Stomach (tissue), 9 donors: Measurements from ENCODE around the gene PINLYP. TPM values are rescaled to one million over a fixed set of nuclear protein-coding genes. Genes with fewer than 3 reads are reported as not detected.

Source experiments
- DNase-seq, 2 donors: peaks; one replicate each; pipeline versions ENCODE4 v3.0.0 to v3.0.0-alpha.2; 2013 to 2019
- H3K27ac ChIP-seq, 5 donors: fragments of 200-600 bp in 4 of 5; sonication (generic) in 4 of 5; one replicate each; pipeline ENCODE4 v1.5.1; 2013 to 2019; ENCODE audit warnings: mild to moderate bottlenecking in 1 of 5, moderate library complexity in 1 of 5
- H3K27me3 ChIP-seq, 3 donors: fragments of 200-600 bp; sonication (generic); one replicate each; pipeline ENCODE4 v1.5.1; 2017 to 2019; ENCODE audit warnings: mixed run types in 1 of 3
- H3K36me3 ChIP-seq, 4 donors: fragments of 200-600 bp; sonication (generic); 1 replicate in 3 of 4; 2 replicates in 1 of 4; pipeline ENCODE4 v1.5.1; 2016 to 2019
- H3K4me1 ChIP-seq, 4 donors: fragments of 200-600 bp; sonication (generic); one replicate each; pipeline ENCODE4 v1.5.1; 2016 to 2019
- H3K4me3 ChIP-seq, 4 donors: fragments of 200-600 bp; sonication (generic) in 3 of 4; one replicate each; pipeline ENCODE4 v1.5.1; 2016 to 2019; ENCODE audit warnings: mild to moderate bottlenecking in 1 of 4
- H3K9me3 ChIP-seq, 4 donors: fragments of 200-600 bp; sonication (generic); one replicate each; pipeline ENCODE4 v1.5.1; 2016 to 2019
- EP300 ChIP-seq: sonication (generic); formaldehyde crosslinking; IDR thresholded peaks from one replicate; pipeline ENCODE4 v1.6.1; 2017; ENCODE audit warnings: antibody characterized with exemption
- POLR2A ChIP-seq, 4 donors: fragments of 450-650 bp; IDR thresholded peaks; one replicate each; pipeline ENCODE4 v1.6.1; 2016; ENCODE audit warnings: antibody characterized with exemption in 4 of 4, control low read depth in 2 of 4, mild to moderate bottlenecking in 1 of 4, moderate library complexity in 1 of 4
- POLR2AphosphoS5 ChIP-seq, 3 donors: sonication (generic); formaldehyde crosslinking; IDR thresholded peaks; one replicate each; pipeline ENCODE4 v1.6.1; 2016; ENCODE audit warnings: antibody characterized with exemption in 3 of 3
- WGBS, 5 donors: extraction: QIAGEN DNeasy Blood & Tissue Kit in 3 of 5; methylation state at CpG; one replicate each; pipeline versions ENCODE4 v1.1.5 to v1.1.7; 2013 to 2018; 5-methylcytosine and 5-hydroxymethylcytosine counted together
- intact Hi-C: fragments of 100-400 bp; cut with DNase I; formaldehyde crosslinking; loops from one replicate; pipeline ENCODE4 v1.15.1; 2023; ENCODE audit warnings: low total_unique reads
- polyA plus RNA-seq, 3 donors: library from polyadenylated mRNA; stranded (reverse); fragments of 200-250 nt; gene quantifications; one replicate each; pipeline ENCODE4 v1.2.3, GENCODE V29; 2013
- total RNA-seq, 5 donors: library from RNA; depleted of rRNA; stranded (reverse); fragments of >200 nt; gene quantifications; one replicate each; pipeline versions ENCODE4 v1.1.0 to v1.2.3, GENCODE V29; 2014 to 2016
- TF ChIP-seq, protein P1 (sequence below), 7 experiments: fragments of 450-650 bp in 4 of 7; fragments of 200-600 bp in 3 of 7; sonication (generic) in 3 of 7; IDR thresholded peaks; one replicate each; pipeline ENCODE4 v1.5.1; 2016 to 2019; ENCODE audit warnings: antibody characterized with exemption in 7 of 7, control low read depth in 2 of 7, mild to moderate bottlenecking in 1 of 7
- donor health status: healthy with polysubstance abuse.
- donor health status: Bipolar disorder and iron deficiency.
- donor health status: healthy.

PINLYP gene
- total and polyA plus RNA-seq, 8 donors, result 0.14 to 18.7 (median 8.0) TPM; not detected in 1

DNA sequence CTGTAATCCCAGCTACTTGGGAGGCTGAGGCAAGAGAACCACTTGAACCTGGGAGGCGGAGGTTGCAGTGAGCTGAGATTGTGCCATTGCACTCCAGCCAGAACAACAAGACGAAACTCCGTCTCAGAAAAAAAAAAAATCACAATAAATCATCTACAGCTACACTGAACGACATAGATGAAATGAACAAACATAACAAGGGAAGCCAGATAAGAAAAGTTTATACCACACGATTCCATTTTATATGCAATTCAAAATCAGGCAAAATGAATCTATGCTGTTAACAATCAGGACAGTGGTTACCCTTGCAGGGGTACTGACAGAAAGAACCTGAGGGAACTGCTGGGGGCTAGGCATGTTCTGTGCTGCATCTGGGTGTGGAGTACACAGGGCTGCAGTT, 5.9 kb upstream of the PINLYP start:
- no peaks in the 10 kb centered on the region for H3K9me3 ChIP-seq
- no peaks in the 10 kb centered on the region for H3K27me3 ChIP-seq
- intact Hi-C loops, result no loop called here
- peaks cover 4 to 34% (median 18%) of the 10 kb centered on the region in 4 donors for H3K4me1 ChIP-seq
- WGBS, 5 donors, result 65 to 80% (median 73%) methylated on average over 5 of the region's 5 CpGs
- no peak for DNase-seq
- H3K36me3 ChIP-seq, result peaks cover 0 to 30% (median 8%) of the 10 kb centered on the region in 4 donors
- no peak overlapping the region for H3K4me3 ChIP-seq
- TF ChIP-seq POLR2AphosphoS5 (IDR thresholded peaks at IDR 0.05) (no peak), POLR2A (IDR thresholded peaks at IDR 0.05) (no peak), EP300 (no peak)
- TF ChIP-seq, protein P1, sequence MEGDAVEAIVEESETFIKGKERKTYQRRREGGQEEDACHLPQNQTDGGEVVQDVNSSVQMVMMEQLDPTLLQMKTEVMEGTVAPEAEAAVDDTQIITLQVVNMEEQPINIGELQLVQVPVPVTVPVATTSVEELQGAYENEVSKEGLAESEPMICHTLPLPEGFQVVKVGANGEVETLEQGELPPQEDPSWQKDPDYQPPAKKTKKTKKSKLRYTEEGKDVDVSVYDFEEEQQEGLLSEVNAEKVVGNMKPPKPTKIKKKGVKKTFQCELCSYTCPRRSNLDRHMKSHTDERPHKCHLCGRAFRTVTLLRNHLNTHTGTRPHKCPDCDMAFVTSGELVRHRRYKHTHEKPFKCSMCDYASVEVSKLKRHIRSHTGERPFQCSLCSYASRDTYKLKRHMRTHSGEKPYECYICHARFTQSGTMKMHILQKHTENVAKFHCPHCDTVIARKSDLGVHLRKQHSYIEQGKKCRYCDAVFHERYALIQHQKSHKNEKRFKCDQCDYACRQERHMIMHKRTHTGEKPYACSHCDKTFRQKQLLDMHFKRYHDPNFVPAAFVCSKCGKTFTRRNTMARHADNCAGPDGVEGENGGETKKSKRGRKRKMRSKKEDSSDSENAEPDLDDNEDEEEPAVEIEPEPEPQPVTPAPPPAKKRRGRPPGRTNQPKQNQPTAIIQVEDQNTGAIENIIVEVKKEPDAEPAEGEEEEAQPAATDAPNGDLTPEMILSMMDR (IDR thresholded peaks at IDR 0.05), result no peak
- H3K27ac ChIP-seq, result no peak overlapping the region

DNA sequence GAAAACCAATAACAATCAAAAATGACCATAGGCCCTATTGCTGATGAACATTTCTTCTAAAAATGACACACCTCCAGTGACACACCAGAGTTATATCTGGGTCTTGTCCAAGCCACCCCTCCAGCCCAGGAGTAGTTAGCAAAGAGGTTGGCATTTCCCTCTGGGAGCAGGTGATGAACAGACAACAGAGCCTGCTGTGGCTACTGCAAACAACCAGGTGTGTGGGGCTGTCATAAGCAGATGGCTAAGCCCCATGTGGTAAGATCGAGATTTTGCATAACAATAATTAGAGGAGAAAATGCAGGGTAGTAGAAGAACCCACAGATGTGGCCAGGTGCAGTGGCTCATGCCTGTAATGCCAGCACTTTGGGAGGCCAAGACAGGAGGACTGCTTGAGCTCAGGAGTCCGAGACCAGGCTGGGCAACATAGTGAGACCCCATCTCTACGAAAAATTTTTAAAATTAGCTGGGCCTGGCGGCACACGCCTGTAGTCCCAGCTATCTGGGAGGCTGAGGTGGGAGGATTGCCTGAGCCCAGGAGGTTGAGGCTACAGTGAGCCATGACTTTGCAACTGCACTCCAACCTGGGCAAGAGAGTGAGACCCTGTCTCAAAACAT, 5.3 kb upstream of the PINLYP start:
- no peak for DNase-seq
- intact Hi-C loops, result no loop called here
- Histone ChIP-seq H3K27ac (no peak overlapping the region), H3K4me1 (peaks cover 7 to 40% (median 22%) of the 10 kb centered on the region in 4 donors), H3K9me3 (no peaks in the 10 kb centered on the region), H3K36me3 (peaks cover 0 to 30% (median 8%) of the 10 kb centered on the region in 4 donors), H3K27me3 (no peaks in the 10 kb centered on the region), H3K4me3 (no peak overlapping the region)
- WGBS, 5 donors, result 78 to 92% (median 85%) methylated on average over 5 of the region's 5 CpGs
- TF ChIP-seq EP300, result no peak
- no peak for TF ChIP-seq POLR2AphosphoS5 (IDR thresholded peaks at IDR 0.05)
- no peak for TF ChIP-seq POLR2A (IDR thresholded peaks at IDR 0.05)
- TF ChIP-seq, protein P1 (IDR thresholded peaks at IDR 0.05), result no peak

DNA sequence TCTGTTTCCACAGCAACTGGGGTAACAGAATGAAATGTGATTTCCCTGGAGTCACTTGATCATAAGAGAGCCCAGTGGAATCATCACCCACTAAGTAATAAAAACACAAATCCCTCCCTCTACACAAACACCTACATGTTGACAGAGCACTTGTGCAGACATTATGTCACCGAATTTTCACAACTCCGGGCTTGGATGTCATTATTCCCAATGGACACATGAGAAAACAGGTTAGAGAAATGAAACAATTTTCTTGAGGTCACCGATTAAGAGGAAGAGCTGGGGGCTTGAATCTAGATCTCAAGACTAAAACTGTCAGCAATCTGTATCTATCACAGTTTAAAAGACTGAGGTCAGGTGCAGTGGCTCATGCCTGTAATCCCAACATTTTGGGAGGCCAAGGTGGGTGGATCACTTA, 3.4 kb upstream of the PINLYP start:
- intact Hi-C loops, result no loop called here
- H3K36me3 ChIP-seq, result peaks cover 0 to 30% (median 8%) of the 10 kb centered on the region in 4 donors
- no peak overlapping the region for H3K4me3 ChIP-seq
- no peaks in the 10 kb centered on the region for H3K9me3 ChIP-seq
- DNase-seq, result peak in 1 of 2 donors; percentile 52
- 57 to 80% (median 62%) methylated on average over 3 of the region's 3 CpGs for WGBS, 5 donors
- TF ChIP-seq POLR2AphosphoS5 (IDR thresholded peaks at IDR 0.05), result no peak
- TF ChIP-seq EP300, result no peak
- TF ChIP-seq POLR2A (IDR thresholded peaks at IDR 0.05), result no peak
- TF ChIP-seq, protein P1 (IDR thresholded peaks at IDR 0.05), result no peak
- peaks cover 13 to 47% (median 28%) of the 10 kb centered on the region in 4 donors for H3K4me1 ChIP-seq
- peak overlapping the region in 1 of 5 donors; percentile 39 for H3K27ac ChIP-seq
- no peaks in the 10 kb centered on the region for H3K27me3 ChIP-seq

DNA sequence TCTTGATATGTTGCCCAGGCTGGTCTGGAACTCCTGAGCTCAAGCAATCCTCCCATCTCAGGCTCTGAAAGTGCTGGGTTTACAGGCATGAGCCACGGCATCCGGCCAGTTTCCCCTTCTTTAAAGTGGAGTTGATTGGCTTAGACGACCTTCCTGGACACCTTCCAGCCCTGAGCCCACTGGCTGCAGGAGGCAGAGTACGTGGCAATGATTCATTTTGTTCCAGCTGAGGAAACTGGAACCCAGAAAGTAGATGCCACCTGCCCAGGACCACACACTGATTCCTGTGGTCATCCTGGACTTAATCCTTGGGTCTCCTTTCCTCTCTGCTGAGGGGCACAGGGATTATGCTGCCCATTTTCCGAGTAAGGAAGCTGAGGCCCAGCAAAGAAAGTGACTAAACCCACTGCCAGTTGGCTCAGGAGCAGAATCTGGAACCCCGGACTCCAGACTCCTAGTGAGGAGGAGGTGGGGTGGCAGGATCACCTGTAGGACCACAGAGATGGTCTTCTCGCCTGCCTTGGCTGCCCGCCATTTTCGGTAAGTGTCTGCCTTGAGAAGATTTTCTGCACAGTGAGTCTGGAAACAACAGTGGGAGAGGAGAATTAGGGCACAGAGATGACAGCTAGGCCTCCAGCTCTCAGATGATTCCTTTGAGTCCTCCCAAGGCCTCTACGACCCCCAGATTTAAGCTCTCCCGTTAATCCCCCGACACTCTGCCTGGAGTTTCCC, 1.0 kb upstream of the PINLYP start:
- Histone ChIP-seq H3K27ac (peak overlapping the region; percentile 58 to 92 (median 87)), H3K36me3 (peaks cover 0 to 30% (median 8%) of the 10 kb centered on the region in 4 donors), H3K4me1 (peaks cover 13 to 49% (median 28%) of the 10 kb centered on the region in 4 donors), H3K27me3 (no peaks in the 10 kb centered on the region), H3K9me3 (no peaks in the 10 kb centered on the region), H3K4me3 (peak overlapping the region; percentile 62 to 91 (median 76))
- WGBS, 5 donors, result 23 to 31% (median 27%) methylated on average over 12 of the region's 12 CpGs
- intact Hi-C loops, result no loop called here
- TF ChIP-seq EP300 (no peak), POLR2A (IDR thresholded peaks at IDR 0.05) (no peak), POLR2AphosphoS5 (IDR thresholded peaks at IDR 0.05) (no peak)
- TF ChIP-seq, protein P1 (IDR thresholded peaks at IDR 0.05), result no peak
- peak in 1 of 2 donors; percentile 35 for DNase-seq
